ENCODE measurements around the gene NINL.
"Not testable (repeated sequence)": the region's sequence is repeated elsewhere in the genome, so short reads cannot be mapped to it uniquely, and the experiment has no call there.

NINL gene

DNA sequence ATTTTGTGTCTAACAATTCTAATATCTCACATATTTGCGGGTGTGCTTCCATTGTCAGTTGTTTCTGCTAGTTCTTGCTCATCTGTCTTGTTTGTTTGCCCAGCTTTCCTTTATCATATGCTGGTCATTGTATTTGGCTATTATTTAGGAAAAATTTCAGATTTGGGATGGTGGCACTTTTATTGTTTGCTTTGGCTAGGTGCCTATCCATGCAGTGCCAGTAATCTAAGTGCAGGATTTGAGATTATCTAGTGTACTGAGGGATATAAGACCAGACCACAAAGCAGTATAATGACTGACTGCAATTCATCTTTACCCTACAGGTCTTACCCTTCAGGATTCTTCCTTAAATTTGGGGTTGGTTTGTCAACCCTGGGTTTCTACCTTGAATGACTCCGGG is 63.9 kb downstream of the NINL start:
- Mint-ChIP-seq H3K27ac (no peak overlapping the region), H3K27me3 (no peaks in the 10 kb centered on the region), H3K4me1 (no peaks in the 10 kb centered on the region), H3K4me3 (no peak overlapping the region), H3K36me3 (no peaks in the 10 kb centered on the region), H3K9me3 (peaks cover 5% of the 10 kb centered on the region)
- no peak for DNase-seq
- CTCF ChIA-PET: no interaction called here

DNA sequence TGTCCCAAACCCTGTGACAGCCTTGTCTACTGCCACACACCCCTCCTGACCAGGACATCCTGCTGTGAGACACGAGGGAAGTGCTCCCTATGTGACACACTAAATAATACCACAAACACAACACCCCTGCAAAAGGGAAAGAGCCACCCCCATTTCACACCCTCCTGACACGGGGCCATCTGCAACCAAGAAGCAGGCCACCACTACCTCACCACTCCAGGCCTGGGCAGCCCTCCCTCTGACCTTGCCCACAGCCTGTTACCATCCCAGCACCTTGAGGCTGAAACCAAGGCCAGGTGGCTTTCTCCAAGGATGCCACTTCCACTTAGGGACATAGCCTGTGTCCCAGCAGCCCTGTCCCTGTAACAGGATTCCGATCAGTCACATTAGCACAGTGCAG is 68.2 kb downstream of the NINL start:
- H3K9me3 Mint-ChIP-seq: peaks cover 38% of the 10 kb centered on the region
- H3K27me3 Mint-ChIP-seq: no peaks in the 10 kb centered on the region
- no peak overlapping the region for H3K27ac Mint-ChIP-seq
- no peak overlapping the region for H3K4me3 Mint-ChIP-seq
- CTCF ChIA-PET: no interaction called here
- DNase-seq: no peak
- no peaks in the 10 kb centered on the region for H3K4me1 Mint-ChIP-seq
- peaks cover 11% of the 10 kb centered on the region for H3K36me3 Mint-ChIP-seq

DNA sequence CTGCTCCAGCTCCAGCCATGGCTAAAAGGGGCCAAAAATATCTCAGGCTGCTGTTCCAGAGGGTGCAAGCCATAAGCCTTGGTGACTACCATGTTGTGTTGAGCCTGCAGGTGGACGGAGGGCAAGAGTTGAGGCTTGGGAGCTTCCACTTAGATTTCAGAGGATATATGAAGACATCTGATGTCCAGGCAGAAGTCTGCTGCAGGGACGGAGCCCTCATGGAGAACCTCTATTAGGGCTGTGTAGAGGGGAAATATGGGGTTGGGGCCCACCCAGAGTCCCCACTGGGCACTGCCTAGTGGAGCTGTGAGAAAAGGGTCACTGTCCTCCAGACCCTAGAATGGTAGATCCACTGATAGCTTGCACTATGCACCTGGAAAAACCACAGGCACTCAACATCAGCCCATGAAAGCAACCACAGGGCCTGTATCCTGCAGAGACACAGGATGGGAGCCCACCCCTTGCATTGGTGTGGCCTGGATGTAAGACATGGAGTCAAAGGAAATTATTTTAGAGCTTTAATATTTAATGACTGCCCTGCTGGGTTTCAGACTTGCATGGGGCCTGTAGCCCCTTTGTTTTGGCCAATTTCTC is 70.5 kb downstream of the NINL start:
- H3K27ac Mint-ChIP-seq: no peak overlapping the region
- H3K4me1 Mint-ChIP-seq: no peaks in the 10 kb centered on the region
- peaks cover 12% of the 10 kb centered on the region for H3K36me3 Mint-ChIP-seq
- CTCF ChIA-PET: no interaction called here
- DNase-seq: no peak
- H3K27me3 Mint-ChIP-seq: no peaks in the 10 kb centered on the region
- H3K9me3 Mint-ChIP-seq: peaks cover 38% of the 10 kb centered on the region
- H3K4me3 Mint-ChIP-seq: no peak overlapping the region

DNA sequence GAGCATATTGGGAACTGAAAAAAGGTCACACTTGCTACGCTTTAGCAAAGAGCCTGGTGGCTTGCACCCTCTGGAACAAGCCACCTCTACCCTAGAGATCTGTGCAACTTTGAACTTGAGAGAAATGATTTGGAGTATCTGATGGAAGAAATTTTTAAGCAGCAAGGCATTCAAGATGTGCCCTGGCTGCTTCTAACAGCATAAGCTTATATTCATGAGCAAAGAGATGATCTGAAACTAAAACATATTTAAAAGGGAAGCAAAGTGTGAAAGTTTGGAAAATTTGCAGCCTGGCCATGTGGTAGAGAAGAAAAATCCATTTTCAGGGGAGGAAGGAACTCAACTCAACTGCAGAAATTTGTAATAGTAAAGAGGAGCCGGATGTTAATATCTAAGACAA is 71.1 kb downstream of the NINL start:
- Mint-ChIP-seq H3K27me3 (no peaks in the 10 kb centered on the region), H3K9me3 (peaks cover 38% of the 10 kb centered on the region), H3K36me3 (peaks cover 12% of the 10 kb centered on the region), H3K4me1 (no peaks in the 10 kb centered on the region), H3K4me3 (no peak overlapping the region), H3K27ac (no peak overlapping the region)
- no peak for DNase-seq
- CTCF ChIA-PET: no interaction called here

DNA sequence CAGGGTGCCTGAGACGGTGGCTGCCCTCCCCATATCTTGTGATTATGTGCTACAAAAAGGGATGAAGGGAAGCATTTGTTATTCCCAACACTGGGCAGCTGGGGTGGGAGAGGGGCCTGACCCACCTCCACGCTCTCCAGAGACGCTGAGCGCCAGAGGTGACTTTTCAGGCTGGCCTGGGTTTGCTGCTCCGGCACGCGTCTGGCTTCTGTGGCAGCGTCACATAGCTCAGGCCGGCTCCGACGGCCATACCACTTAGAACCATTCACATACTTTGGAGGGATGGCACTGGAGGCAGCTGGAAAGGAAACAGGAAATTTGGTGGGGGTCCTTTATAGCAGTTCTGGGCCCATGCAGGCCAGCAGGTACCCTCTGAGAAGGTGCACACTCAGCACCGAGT is 72.6 kb downstream of the NINL start:
- Mint-ChIP-seq H3K4me3 (no peak overlapping the region), H3K9me3 (peaks cover 38% of the 10 kb centered on the region), H3K4me1 (no peaks in the 10 kb centered on the region), H3K36me3 (peaks cover 12% of the 10 kb centered on the region), H3K27ac (no peak overlapping the region), H3K27me3 (no peaks in the 10 kb centered on the region)
- no peak for DNase-seq
- CTCF ChIA-PET: no interaction called here

DNA sequence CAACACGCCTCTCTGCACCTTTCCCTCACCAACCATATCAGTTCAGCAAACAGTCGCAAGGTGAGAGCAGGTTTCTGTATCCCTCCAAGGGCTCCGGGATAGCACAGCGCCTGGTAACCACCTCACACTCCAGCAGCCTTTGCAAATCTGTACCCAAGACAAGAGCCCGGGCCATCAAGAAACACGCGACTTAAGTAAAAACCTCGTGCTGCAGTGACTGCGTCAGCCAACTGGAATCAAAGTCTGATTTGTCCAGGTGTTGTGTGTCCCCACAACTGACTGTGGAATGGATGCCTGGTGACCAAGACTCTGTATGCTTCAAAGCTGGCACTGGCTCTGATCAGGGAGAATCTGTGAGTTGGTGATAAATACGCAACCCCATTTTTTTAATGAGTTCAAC is 74.1 kb downstream of the NINL start:
- Mint-ChIP-seq H3K9me3 (peaks cover 32% of the 10 kb centered on the region), H3K36me3 (peaks cover 12% of the 10 kb centered on the region), H3K27me3 (no peaks in the 10 kb centered on the region), H3K27ac (no peak overlapping the region), H3K4me1 (no peaks in the 10 kb centered on the region), H3K4me3 (no peak overlapping the region)
- DNase-seq: no peak
- CTCF ChIA-PET: no interaction called here

DNA sequence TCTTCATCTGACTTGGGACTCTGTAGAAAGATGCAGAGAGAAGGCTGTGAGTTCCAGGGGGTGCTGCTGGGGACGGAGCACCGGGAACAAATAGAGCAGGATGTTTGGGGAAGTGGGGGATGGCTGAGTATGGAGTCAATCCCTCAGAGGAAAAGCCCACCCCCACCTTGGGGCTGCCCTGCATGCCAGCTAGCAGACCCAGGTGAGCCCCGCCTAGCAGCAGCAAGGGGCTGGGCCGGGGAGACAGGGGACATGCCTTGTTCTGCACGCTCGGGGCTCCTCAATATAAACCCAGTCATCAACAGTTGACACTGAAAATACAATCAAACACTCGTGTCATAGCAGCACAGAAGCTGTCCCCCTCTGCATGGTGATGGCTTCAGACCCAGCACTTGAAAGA is 74.6 kb downstream of the NINL start:
- no peaks in the 10 kb centered on the region for H3K27me3 Mint-ChIP-seq
- CTCF ChIA-PET: no interaction called here
- no peak overlapping the region for H3K4me3 Mint-ChIP-seq
- no peak overlapping the region for H3K27ac Mint-ChIP-seq
- no peaks in the 10 kb centered on the region for H3K4me1 Mint-ChIP-seq
- no peak for DNase-seq
- peaks cover 28% of the 10 kb centered on the region for H3K9me3 Mint-ChIP-seq
- peaks cover 9% of the 10 kb centered on the region for H3K36me3 Mint-ChIP-seq

DNA sequence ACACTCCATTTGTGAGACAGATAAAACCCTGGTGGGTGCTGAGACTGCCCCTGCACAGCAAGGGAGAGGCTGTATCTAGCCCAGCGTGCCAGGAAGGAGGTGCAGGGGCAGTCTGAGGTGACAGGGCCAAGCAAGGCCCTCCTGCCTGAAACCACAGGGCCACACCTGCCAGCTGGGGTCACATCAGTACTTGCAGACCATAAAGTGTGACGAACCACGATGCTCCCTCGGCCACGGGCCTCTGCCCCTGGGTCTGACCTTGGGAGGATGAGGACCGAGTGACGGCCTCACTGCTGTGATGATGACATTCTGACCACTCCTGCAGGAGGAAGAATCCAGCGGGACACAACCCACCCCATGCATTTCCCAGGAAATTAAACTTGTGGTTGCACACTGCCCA is 75.1 kb downstream of the NINL start:
- CTCF ChIA-PET: no interaction called here
- Mint-ChIP-seq H3K27me3 (no peaks in the 10 kb centered on the region), H3K27ac (no peak overlapping the region), H3K36me3 (peaks cover 6% of the 10 kb centered on the region), H3K4me1 (no peaks in the 10 kb centered on the region), H3K9me3 (peaks cover 23% of the 10 kb centered on the region), H3K4me3 (no peak overlapping the region)
- DNase-seq: no peak

DNA sequence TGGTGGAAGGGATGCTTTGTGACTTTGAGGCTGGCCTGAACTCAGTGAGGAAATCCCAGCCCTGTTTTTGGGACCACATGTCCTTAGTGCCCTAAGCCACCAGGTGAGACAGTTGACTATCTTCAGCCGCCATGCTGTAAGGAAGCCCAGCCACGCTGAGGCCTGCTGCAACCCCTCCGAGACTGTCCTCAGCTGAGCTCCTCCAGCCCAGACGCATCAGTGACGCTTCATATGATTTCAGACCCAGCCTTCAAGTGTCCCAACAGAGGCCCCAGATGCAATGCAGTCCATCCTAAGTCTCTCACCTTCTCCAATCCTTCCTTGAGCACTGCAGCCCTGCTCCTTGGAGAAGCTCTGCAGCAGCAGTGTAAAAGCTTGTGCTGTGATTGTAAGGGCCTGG is 76.2 kb downstream of the NINL start:
- H3K9me3 Mint-ChIP-seq: peaks cover 12% of the 10 kb centered on the region
- CTCF ChIA-PET: interaction anchor here (0.6 kb wide), 1 partner anchor 111 kb away, joined by 3 read pairs; no protein-coding TSS in a partner anchor
- H3K36me3 Mint-ChIP-seq: peaks cover 4% of the 10 kb centered on the region
- no peak for DNase-seq
- no peaks in the 10 kb centered on the region for H3K27me3 Mint-ChIP-seq
- H3K4me1 Mint-ChIP-seq: no peaks in the 10 kb centered on the region
- H3K4me3 Mint-ChIP-seq: no peak overlapping the region
- H3K27ac Mint-ChIP-seq: no peak overlapping the region

DNA sequence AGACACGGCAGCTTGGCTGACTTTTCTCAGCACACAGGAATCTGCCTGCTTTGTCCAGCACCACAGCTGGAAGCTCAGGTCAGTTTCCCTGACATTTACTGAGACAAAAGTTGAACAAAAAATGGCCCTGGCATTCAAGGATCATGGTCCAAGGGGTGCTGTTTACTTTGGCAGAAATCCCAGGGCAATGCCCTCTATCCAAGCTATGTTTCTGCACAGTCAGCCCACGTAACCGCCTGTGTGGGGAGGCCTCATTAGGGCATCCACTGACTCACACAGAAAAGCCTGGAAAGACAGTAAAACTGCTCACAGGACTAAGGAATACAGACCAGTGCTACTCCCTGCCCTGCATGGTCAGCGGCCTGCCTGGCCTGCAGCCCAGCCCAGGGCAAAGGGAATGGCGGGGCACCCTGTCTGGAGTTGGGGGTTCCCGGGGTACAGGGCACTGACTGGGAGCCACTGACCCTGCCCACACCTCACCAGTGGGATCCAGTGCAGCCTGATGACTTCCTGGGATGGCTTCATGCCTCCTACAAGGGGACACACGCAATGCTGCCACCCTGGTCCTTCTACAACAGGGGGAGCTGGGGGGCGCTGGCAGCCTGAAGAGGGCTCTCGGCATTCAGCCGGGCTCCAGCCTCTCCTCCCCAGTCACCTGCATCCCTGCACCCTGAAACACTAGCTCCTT is 77.1 kb downstream of the NINL start:
- CTCF ChIA-PET: no interaction called here

DNA sequence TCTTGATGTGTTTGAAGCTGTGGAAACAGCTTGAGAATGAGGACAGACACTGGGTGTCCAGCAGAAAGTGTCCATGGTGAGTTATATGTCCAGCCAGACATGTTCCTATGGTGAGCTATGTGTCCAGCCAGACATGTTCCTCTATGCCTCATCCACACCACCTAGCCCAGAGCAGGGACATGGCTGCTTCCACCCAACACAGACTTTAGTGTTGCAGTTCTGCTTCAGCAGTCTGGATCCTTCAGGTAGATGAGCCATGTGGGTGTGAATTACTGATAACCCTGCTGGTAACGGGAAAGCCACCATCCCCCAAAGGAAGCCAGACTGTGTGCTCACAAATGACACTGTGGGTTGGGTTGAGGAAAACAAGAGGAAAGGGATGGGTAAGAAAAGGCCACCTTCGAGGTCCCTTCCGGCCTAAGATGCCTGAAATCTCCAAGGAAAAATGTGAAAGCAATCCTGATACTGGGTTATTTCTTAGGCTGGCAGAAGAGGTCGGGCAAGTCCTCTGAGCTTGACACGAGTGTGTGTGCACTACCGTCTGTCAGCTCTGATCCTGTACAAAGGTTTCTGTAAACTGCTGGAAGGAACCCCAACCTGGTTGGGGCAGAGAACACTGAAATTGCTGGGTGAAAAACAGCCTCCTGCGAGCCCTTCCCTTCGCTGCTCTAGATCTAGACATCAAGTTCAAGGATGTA is 77.8 kb downstream of the NINL start:
- no peak for DNase-seq
- Mint-ChIP-seq H3K27me3 (no peaks in the 10 kb centered on the region), H3K4me3 (no peak overlapping the region), H3K36me3 (peaks cover 1% of the 10 kb centered on the region), H3K27ac (no peak overlapping the region), H3K4me1 (no peaks in the 10 kb centered on the region), H3K9me3 (no peaks in the 10 kb centered on the region)
- CTCF ChIA-PET: no interaction called here

More for the DNA sequence above, 77.1 kb downstream of the NINL start:
- peaks cover 1% of the 10 kb centered on the region for H3K36me3 Mint-ChIP-seq
- H3K4me3 Mint-ChIP-seq: no peak overlapping the region
- H3K4me1 Mint-ChIP-seq: no peaks in the 10 kb centered on the region
- no peaks in the 10 kb centered on the region for H3K27me3 Mint-ChIP-seq
- DNase-seq: no peak
- H3K9me3 Mint-ChIP-seq: peaks cover 5% of the 10 kb centered on the region
- no peak overlapping the region for H3K27ac Mint-ChIP-seq

DNA sequence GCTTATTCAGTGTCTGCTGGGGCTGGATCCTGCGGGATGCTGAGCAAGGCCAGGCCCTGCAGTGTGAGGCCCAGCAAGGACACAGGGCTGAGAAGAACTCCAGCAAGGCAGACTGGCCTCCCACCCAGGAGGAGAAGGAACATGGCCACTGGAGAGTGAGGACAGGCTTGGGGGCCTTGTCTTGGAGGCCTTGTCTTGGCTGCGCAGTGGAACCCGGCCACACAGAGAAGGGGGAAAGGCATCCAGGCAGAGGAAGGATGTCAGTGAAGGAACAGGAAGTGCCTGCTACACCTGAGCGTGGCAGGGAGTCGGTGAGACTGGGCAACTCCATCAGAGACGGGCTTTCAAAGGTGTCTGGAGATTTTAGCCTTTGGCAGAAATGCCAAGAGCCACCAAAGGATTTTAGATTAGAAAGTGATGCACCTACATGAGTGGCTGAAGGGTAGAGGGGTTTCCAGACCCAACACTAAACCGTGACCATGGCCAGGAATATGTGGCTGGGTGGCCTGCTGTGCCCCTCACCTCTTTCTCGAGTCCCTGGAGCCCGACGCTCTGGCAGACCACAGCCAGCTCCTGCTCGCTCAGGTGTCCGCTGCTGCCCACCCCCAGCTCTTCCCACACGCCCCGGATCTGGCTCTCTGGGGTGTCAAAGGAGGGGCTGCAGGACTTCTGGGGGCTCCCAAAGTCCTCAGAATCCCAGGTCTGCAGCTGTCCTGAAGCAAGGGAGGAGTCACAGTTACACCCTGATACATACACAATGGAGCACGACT is 80.8 kb downstream of the NINL start:
- H3K27ac Mint-ChIP-seq: no peak overlapping the region
- H3K36me3 Mint-ChIP-seq: no peaks in the 10 kb centered on the region
- CTCF ChIA-PET: no interaction called here
- DNase-seq: no peak
- no peak overlapping the region for H3K4me3 Mint-ChIP-seq
- no peaks in the 10 kb centered on the region for H3K27me3 Mint-ChIP-seq
- no peaks in the 10 kb centered on the region for H3K9me3 Mint-ChIP-seq
- H3K4me1 Mint-ChIP-seq: no peaks in the 10 kb centered on the region

DNA sequence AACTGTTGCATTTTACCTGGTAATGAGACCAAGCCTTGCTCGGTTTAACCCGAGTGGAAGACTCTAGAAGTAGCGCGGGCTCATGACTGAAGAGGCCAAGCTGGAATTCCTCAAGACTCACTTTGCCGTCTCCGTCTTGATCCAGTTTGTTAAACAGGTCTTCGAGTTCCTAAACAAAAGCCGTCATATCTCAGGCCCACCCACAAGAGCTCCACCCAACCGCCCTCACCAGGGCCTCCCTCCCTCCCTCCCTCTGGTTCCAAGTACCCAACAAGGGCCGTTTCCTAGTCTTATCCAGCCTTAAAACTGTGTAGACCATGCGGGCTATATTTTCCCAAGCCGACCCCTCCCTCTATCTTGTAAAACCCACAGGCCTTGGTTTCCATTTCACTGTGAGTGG is 81.4 kb downstream of the NINL start:
- no peaks in the 10 kb centered on the region for H3K4me1 Mint-ChIP-seq

DNA sequence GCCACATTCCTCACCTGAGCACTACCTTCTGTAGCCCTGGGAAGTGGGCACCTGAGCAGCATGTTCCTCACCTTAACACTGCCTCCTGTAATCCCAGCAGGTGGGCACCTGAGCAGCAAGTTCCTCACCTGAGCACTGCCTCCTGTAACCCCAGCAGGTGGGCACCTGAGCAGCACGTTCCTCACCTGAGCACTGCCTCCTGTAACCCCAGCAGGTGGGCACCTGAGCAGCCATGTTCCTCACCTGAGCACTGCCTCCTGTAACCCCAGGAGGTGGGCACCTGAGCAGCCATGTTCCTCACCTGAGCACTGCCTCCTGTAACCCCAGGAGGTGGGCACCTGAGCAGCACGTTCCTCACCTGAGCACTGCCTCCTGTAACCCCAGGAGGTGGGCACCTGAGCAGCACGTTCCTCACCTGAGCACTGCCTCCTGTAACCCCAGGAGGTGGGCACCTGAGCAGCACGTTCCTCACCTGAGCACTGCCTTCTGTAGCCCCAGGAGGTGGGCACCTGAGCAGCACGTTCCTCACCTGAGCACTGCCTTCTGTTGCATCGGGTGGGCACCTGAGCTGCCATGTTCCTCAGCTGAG is 82.2 kb downstream of the NINL start:
- CTCF ChIA-PET, H3K27ac Mint-ChIP-seq, H3K27me3 Mint-ChIP-seq, H3K4me1 Mint-ChIP-seq, H3K4me3 Mint-ChIP-seq, H3K36me3 Mint-ChIP-seq, H3K9me3 Mint-ChIP-seq, DNase-seq: not testable (repeated sequence)

More for the DNA sequence above, 81.4 kb downstream of the NINL start:
- CTCF ChIA-PET: no interaction called here
- no peaks in the 10 kb centered on the region for H3K9me3 Mint-ChIP-seq
- DNase-seq: no peak
- H3K4me3 Mint-ChIP-seq: no peak overlapping the region
- H3K27ac Mint-ChIP-seq: no peak overlapping the region
- H3K27me3 Mint-ChIP-seq: no peaks in the 10 kb centered on the region
- no peaks in the 10 kb centered on the region for H3K36me3 Mint-ChIP-seq

Data from activated naive CD4-positive, alpha-beta T cell treated with anti-CD3 and anti-CD28 coated beads, Interleukin-2, amount 10 ng/mL, durations not matched to agents 7 days and 5 days (primary cell).